RPMI8226 (cell line): Measurements from ENCODE around the gene ENPP1.
"Not testable (repeated sequence)": the region's sequence is repeated elsewhere in the genome, so short reads cannot be mapped to it uniquely, and the experiment has no call there.

Experiments
- DNase-seq: peaks from one replicate; pipeline ENCODE4 v3.0.0-alpha.2; 2015

Gene ENPP1

GRCh38 chr6:131885237-131885636, 77.4 kb downstream of the ENPP1 start:
- no peak for DNase-seq

- DNase-seq = no peak
Measured at GRCh38 chr6:131886517-131886916, 78.7 kb downstream of the ENPP1 start.

GRCh38 chr6:131890091-131890490, 82.3 kb downstream of the ENPP1 start:
- no peak for DNase-seq

- DNase-seq = no peak
Measured at GRCh38 chr6:131893198-131893597, 85.4 kb downstream of the ENPP1 start.

GRCh38 chr6:131894493-131895424, 86.9 kb downstream of the ENPP1 start:
- DNase-seq = peak; percentile 56

GRCh38 chr6:131897050-131897435, 89.2 kb downstream of the ENPP1 start:
- DNase-seq = no peak

- DNase-seq = no peak
Measured at GRCh38 chr6:131897621-131898020, 89.8 kb downstream of the ENPP1 start.

- no peak for DNase-seq
Measured at GRCh38 chr6:131898718-131899117, 90.9 kb downstream of the ENPP1 start.

- DNase-seq = peak; percentile 17
Measured at GRCh38 chr6:131900231-131900630, 92.4 kb downstream of the ENPP1 start.

GRCh38 chr6:131901326-131901873, 93.6 kb downstream of the ENPP1 start:
- not testable (repeated sequence) for DNase-seq

- DNase-seq = not testable (repeated sequence)
Measured at GRCh38 chr6:131903734-131904133, 95.9 kb downstream of the ENPP1 start.

GRCh38 chr6:131908787-131909186, 101.0 kb downstream of the ENPP1 start:
- DNase-seq = not testable (repeated sequence)

GRCh38 chr6:131909408-131910218, 101.8 kb downstream of the ENPP1 start:
- DNase-seq = peak; percentile 80

- DNase-seq = no peak
Measured at GRCh38 chr6:131910219-131910589, 102.4 kb downstream of the ENPP1 start.

- no peak for DNase-seq
Measured at GRCh38 chr6:131910956-131911355, 103.1 kb downstream of the ENPP1 start.

GRCh38 chr6:131911951-131912350, 104.1 kb downstream of the ENPP1 start:
- DNase-seq = no peak

GRCh38 chr6:131914234-131914633, 106.4 kb downstream of the ENPP1 start:
- DNase-seq = no peak

- DNase-seq = peak; percentile 64
Measured at GRCh38 chr6:131914967-131915751, 107.3 kb downstream of the ENPP1 start.

- not testable (repeated sequence) for DNase-seq
Measured at GRCh38 chr6:131916091-131916796, 108.4 kb downstream of the ENPP1 start.

- no peak for DNase-seq
Measured at GRCh38 chr6:131916847-131917246, 109.0 kb downstream of the ENPP1 start.

GRCh38 chr6:131917318-131917717, 109.5 kb downstream of the ENPP1 start:
- DNase-seq = peak; percentile 74
